ENCODE data around the gene GRK3.

The GRK3 gene

GRCh38 chr22:25689631-25690030 lies 125.2 kb downstream of the GRK3 start:
- Histone ChIP-seq H2BK12ac (ENCODE audit: low read length) (no peak overlapping the region), H3K79me1 (ENCODE audit: low read depth, low read length) (peaks cover 2% of the 10 kb centered on the region), H4K8ac (ENCODE audit: low read depth, low read length) (no peak overlapping the region), H3K4me3 (ENCODE audit: low read length in 2 of 2) (no peak overlapping the region), H3K4me1 (ENCODE audit: control insufficient read depth in 2 of 2, insufficient read depth in 1 of 2, low read depth in 1 of 2, low read length in 2 of 2) (no peaks in the 10 kb centered on the region), H3K27ac (replicated peaks; ENCODE audit: low read length) (no peak overlapping the region), H3K18ac (ENCODE audit: low read length) (no peak overlapping the region), H3K4ac (ENCODE audit: low read length) (no peak overlapping the region), H4K91ac (ENCODE audit: low read depth, low read length, poor library complexity) (no peak overlapping the region), H2BK5ac (ENCODE audit: low read length) (no peak overlapping the region), H2BK120ac (ENCODE audit: low read depth, low read length) (no peak overlapping the region), H3K9ac (ENCODE audit: low read depth, low read length, poor library complexity) (no peak overlapping the region), H3K36me3 (replicated peaks in 1 of 2; ENCODE audit: control insufficient read depth in 2 of 2, insufficient read depth in 2 of 2, low read length in 2 of 2) (peaks cover 12 to 66% of the 10 kb centered on the region in 2 donors), H2BK15ac (ENCODE audit: low read length) (no peak overlapping the region), H2AK5ac (ENCODE audit: low read depth, low read length) (no peak overlapping the region), H3K27me3 (ENCODE audit: control insufficient read depth in 3 of 3, insufficient read depth in 3 of 3, low read depth in 1 of 3, low read length in 3 of 3) (no peaks in the 10 kb centered on the region), H3K9me3 (replicated peaks in 1 of 2; ENCODE audit: control insufficient read depth in 2 of 2, insufficient read depth in 1 of 2, low read depth in 1 of 2, low read length in 2 of 2) (no peaks in the 10 kb centered on the region), H3K14ac (ENCODE audit: low read length) (no peak overlapping the region), H3K23ac (ENCODE audit: low read depth, low read length, poor library complexity) (no peak overlapping the region), H3K4me2 (ENCODE audit: insufficient read depth, low read length, poor library complexity, severe bottlenecking) (no peak overlapping the region), H2AFZ (ENCODE audit: low read length) (no peak overlapping the region)
- no CpG with 5 or more reads among the region's 2 CpGs for WGBS, 2 donors (ENCODE audit: extremely low coverage in 2 of 2, insufficient read length in 2 of 2, insufficient replicate concordance in 1 of 2)
- DNase-seq (ENCODE audit: low spot score) = no peak

- Histone ChIP-seq H3K4me1 (ENCODE audit: control insufficient read depth in 2 of 2, insufficient read depth in 1 of 2, low read depth in 1 of 2, low read length in 2 of 2) (no peaks in the 10 kb centered on the region), H3K36me3 (replicated peaks in 1 of 2; ENCODE audit: control insufficient read depth in 2 of 2, insufficient read depth in 2 of 2, low read length in 2 of 2) (peaks cover 15 to 67% of the 10 kb centered on the region in 2 donors)
Measured at GRCh38 chr22:25690798-25691197, 126.3 kb downstream of the GRK3 start.

GRCh38 chr22:25692397-25693267 lies 128.2 kb downstream of the GRK3 start:
- no peak for DNase-seq (ENCODE audit: low spot score)
- no peak overlapping the region for H3K23ac ChIP-seq (ENCODE audit: low read depth, low read length, poor library complexity)
- no peaks in the 10 kb centered on the region for H3K4me1 ChIP-seq (ENCODE audit: control insufficient read depth in 2 of 2, insufficient read depth in 1 of 2, low read depth in 1 of 2, low read length in 2 of 2)
- WGBS, 2 donors (ENCODE audit: extremely low coverage in 2 of 2, insufficient read length in 2 of 2, insufficient replicate concordance in 1 of 2) = no CpG with 5 or more reads among the region's 15 CpGs
- H3K9me3 ChIP-seq (replicated peaks in 1 of 2; ENCODE audit: control insufficient read depth in 2 of 2, insufficient read depth in 1 of 2, low read depth in 1 of 2, low read length in 2 of 2) = no peaks in the 10 kb centered on the region
- no peak overlapping the region for H2BK12ac ChIP-seq (ENCODE audit: low read length)
- H2AK5ac ChIP-seq (ENCODE audit: low read depth, low read length) = no peak overlapping the region
- no peak overlapping the region for H2BK120ac ChIP-seq (ENCODE audit: low read depth, low read length)
- H3K4ac ChIP-seq (ENCODE audit: low read length) = no peak overlapping the region
- H3K36me3 ChIP-seq (replicated peaks in 1 of 2; ENCODE audit: control insufficient read depth in 2 of 2, insufficient read depth in 2 of 2, low read length in 2 of 2) = peaks cover 15 to 74% of the 10 kb centered on the region in 2 donors
- no peaks in the 10 kb centered on the region for H3K27me3 ChIP-seq (ENCODE audit: control insufficient read depth in 3 of 3, insufficient read depth in 3 of 3, low read depth in 1 of 3, low read length in 3 of 3)
- peaks cover 2% of the 10 kb centered on the region for H3K79me1 ChIP-seq (ENCODE audit: low read depth, low read length)
- H3K18ac ChIP-seq (ENCODE audit: low read length) = no peak overlapping the region
- no peak overlapping the region for H3K9ac ChIP-seq (ENCODE audit: low read depth, low read length, poor library complexity)
- H3K27ac ChIP-seq (replicated peaks; ENCODE audit: low read length) = no peak overlapping the region
- no peak overlapping the region for H2BK5ac ChIP-seq (ENCODE audit: low read length)
- H2BK15ac ChIP-seq (ENCODE audit: low read length) = no peak overlapping the region
- H4K8ac ChIP-seq (ENCODE audit: low read depth, low read length) = no peak overlapping the region
- H4K91ac ChIP-seq (ENCODE audit: low read depth, low read length, poor library complexity) = no peak overlapping the region
- H3K14ac ChIP-seq (ENCODE audit: low read length) = no peak overlapping the region
- no peak overlapping the region for H3K4me2 ChIP-seq (ENCODE audit: insufficient read depth, low read length, poor library complexity, severe bottlenecking)
- H3K4me3 ChIP-seq (ENCODE audit: low read length in 2 of 2) = no peak overlapping the region
- H2AFZ ChIP-seq (ENCODE audit: low read length) = no peak overlapping the region

More at GRCh38 chr22:25690798-25691197, 126.3 kb downstream of the GRK3 start:
- no peak overlapping the region for H2BK15ac ChIP-seq (ENCODE audit: low read length)
- H4K8ac ChIP-seq (ENCODE audit: low read depth, low read length) = no peak overlapping the region
- H3K14ac ChIP-seq (ENCODE audit: low read length) = no peak overlapping the region
- H3K9ac ChIP-seq (ENCODE audit: low read depth, low read length, poor library complexity) = no peak overlapping the region
- no CpG with 5 or more reads among the region's 5 CpGs for WGBS, 2 donors (ENCODE audit: extremely low coverage in 2 of 2, insufficient read length in 2 of 2, insufficient replicate concordance in 1 of 2)
- H2BK12ac ChIP-seq (ENCODE audit: low read length) = no peak overlapping the region
- no peak overlapping the region for H3K18ac ChIP-seq (ENCODE audit: low read length)
- H2AK5ac ChIP-seq (ENCODE audit: low read depth, low read length) = no peak overlapping the region
- H3K4me2 ChIP-seq (ENCODE audit: insufficient read depth, low read length, poor library complexity, severe bottlenecking) = no peak overlapping the region
- H3K9me3 ChIP-seq (replicated peaks in 1 of 2; ENCODE audit: control insufficient read depth in 2 of 2, insufficient read depth in 1 of 2, low read depth in 1 of 2, low read length in 2 of 2) = no peaks in the 10 kb centered on the region
- DNase-seq (ENCODE audit: low spot score) = no peak
- H3K4ac ChIP-seq (ENCODE audit: low read length) = no peak overlapping the region
- H3K4me3 ChIP-seq (ENCODE audit: low read length in 2 of 2) = no peak overlapping the region
- peaks cover 2% of the 10 kb centered on the region for H3K79me1 ChIP-seq (ENCODE audit: low read depth, low read length)
- no peaks in the 10 kb centered on the region for H3K27me3 ChIP-seq (ENCODE audit: control insufficient read depth in 3 of 3, insufficient read depth in 3 of 3, low read depth in 1 of 3, low read length in 3 of 3)
- no peak overlapping the region for H4K91ac ChIP-seq (ENCODE audit: low read depth, low read length, poor library complexity)
- no peak overlapping the region for H2BK5ac ChIP-seq (ENCODE audit: low read length)
- no peak overlapping the region for H3K27ac ChIP-seq (replicated peaks; ENCODE audit: low read length)
- no peak overlapping the region for H2AFZ ChIP-seq (ENCODE audit: low read length)
- no peak overlapping the region for H3K23ac ChIP-seq (ENCODE audit: low read depth, low read length, poor library complexity)
- H2BK120ac ChIP-seq (ENCODE audit: low read depth, low read length) = no peak overlapping the region

- no peak overlapping the region for H4K91ac ChIP-seq (ENCODE audit: low read depth, low read length, poor library complexity)
- no peak overlapping the region for H3K4me2 ChIP-seq (ENCODE audit: insufficient read depth, low read length, poor library complexity, severe bottlenecking)
- no peak overlapping the region for H4K8ac ChIP-seq (ENCODE audit: low read depth, low read length)
- no peak overlapping the region for H3K4me3 ChIP-seq (ENCODE audit: low read length in 2 of 2)
- no peak overlapping the region for H2AK5ac ChIP-seq (ENCODE audit: low read depth, low read length)
- no CpG with 5 or more reads among the region's 4 CpGs for WGBS, 2 donors (ENCODE audit: extremely low coverage in 2 of 2, insufficient read length in 2 of 2, insufficient replicate concordance in 1 of 2)
- H3K14ac ChIP-seq (ENCODE audit: low read length) = no peak overlapping the region
- no peak overlapping the region for H2AFZ ChIP-seq (ENCODE audit: low read length)
- DNase-seq (ENCODE audit: low spot score) = no peak
- H2BK15ac ChIP-seq (ENCODE audit: low read length) = no peak overlapping the region
- no peak overlapping the region for H2BK5ac ChIP-seq (ENCODE audit: low read length)
- H3K27ac ChIP-seq (replicated peaks; ENCODE audit: low read length) = no peak overlapping the region
- H3K27me3 ChIP-seq (ENCODE audit: control insufficient read depth in 3 of 3, insufficient read depth in 3 of 3, low read depth in 1 of 3, low read length in 3 of 3) = no peaks in the 10 kb centered on the region
- no peaks in the 10 kb centered on the region for H3K9me3 ChIP-seq (replicated peaks in 1 of 2; ENCODE audit: control insufficient read depth in 2 of 2, insufficient read depth in 1 of 2, low read depth in 1 of 2, low read length in 2 of 2)
- no peak overlapping the region for H3K9ac ChIP-seq (ENCODE audit: low read depth, low read length, poor library complexity)
- no peak overlapping the region for H3K23ac ChIP-seq (ENCODE audit: low read depth, low read length, poor library complexity)
- no peak overlapping the region for H3K4ac ChIP-seq (ENCODE audit: low read length)
- no peak overlapping the region for H3K18ac ChIP-seq (ENCODE audit: low read length)
- H3K4me1 ChIP-seq (ENCODE audit: control insufficient read depth in 2 of 2, insufficient read depth in 1 of 2, low read depth in 1 of 2, low read length in 2 of 2) = peaks cover 0 to under 1% of the 10 kb centered on the region in 2 donors
- H3K36me3 ChIP-seq (replicated peaks in 1 of 2; ENCODE audit: control insufficient read depth in 2 of 2, insufficient read depth in 2 of 2, low read length in 2 of 2) = peaks cover 15 to 70% of the 10 kb centered on the region in 2 donors
- no peak overlapping the region for H2BK120ac ChIP-seq (ENCODE audit: low read depth, low read length)
- peaks cover 2% of the 10 kb centered on the region for H3K79me1 ChIP-seq (ENCODE audit: low read depth, low read length)
- H2BK12ac ChIP-seq (ENCODE audit: low read length) = no peak overlapping the region
Measured at GRCh38 chr22:25693268-25693565, 128.7 kb downstream of the GRK3 start.

All from neuronal stem cell (in vitro differentiated cells).